ENCODE results near the gene NCAN.
"Not testable (repeated sequence)": the region's sequence is repeated elsewhere in the genome, so short reads cannot be mapped to it uniquely, and the experiment has no call there.

Gene NCAN

DNA sequence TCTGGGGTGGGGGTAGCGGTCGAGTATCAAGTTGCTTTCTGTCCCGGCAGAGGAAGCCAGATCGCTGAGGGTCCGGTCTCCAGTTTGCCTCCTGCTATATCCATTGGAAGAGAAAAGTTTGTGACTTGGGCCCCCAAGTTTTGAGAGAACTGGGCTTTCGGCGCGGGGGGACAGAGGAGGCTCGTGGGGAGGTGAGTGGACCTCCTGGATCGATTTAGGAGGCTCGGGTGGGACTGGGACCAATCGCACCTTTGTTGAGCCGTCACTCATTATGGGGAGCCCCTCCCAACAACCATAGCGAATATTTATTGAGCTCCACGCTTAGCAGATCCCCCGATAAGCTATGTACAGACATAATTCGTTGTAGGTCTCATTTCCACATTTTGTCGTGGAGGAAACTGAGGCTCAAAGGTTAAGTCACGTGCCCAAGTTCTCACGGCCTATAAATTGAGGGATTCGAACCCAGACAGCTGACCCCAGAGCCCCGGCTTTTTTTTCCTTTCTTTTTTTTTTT lies 18.8 kb upstream of the NCAN start:
- no peak for FAIRE-seq
- no peak for DNase-seq (ENCODE audit: low spot score)

DNA sequence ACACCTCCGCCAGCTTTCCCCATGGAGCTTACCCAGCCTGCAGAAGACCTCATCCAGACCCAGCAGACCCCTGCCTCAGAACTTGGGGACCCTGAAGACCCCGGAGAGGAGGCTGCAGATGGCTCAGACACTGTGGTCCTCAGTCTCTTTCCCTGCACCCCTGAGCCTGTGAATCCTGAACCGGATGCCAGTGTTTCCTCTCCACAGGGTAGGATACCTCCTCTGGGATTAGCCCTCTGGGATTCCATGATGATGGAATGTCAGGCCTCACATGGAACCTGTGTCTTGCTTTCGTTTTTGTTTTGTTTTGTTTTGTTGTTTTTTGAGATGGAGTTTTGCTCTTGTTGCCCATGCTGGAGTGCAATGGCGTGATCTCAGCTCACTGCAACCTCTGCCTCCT lies 17.8 kb upstream of the NCAN start:
- FAIRE-seq (no peak), DNase-seq (ENCODE audit: low spot score) (no peak)

GRCh38 chr19:19201697-19202630 lies 9.8 kb upstream of the NCAN start:
- DNase-seq (ENCODE audit: low spot score): no peak
- no peak for FAIRE-seq

- no peak for DNase-seq (ENCODE audit: low spot score)
- FAIRE-seq: no peak
These were observed 9.1 kb upstream of the NCAN start for GRCh38 chr19:19202707-19203011.

GRCh38 chr19:19203012-19203856 lies 8.5 kb upstream of the NCAN start, which contains the start of gene NR2C2AP:
Gene NR2C2AP (minus strand): TSS chr19:19203414. CDS start chr19:19203060, 354 bp downstream.
- FAIRE-seq: no peak
- DNase-seq (ENCODE audit: low spot score): peak; percentile 92

DNA sequence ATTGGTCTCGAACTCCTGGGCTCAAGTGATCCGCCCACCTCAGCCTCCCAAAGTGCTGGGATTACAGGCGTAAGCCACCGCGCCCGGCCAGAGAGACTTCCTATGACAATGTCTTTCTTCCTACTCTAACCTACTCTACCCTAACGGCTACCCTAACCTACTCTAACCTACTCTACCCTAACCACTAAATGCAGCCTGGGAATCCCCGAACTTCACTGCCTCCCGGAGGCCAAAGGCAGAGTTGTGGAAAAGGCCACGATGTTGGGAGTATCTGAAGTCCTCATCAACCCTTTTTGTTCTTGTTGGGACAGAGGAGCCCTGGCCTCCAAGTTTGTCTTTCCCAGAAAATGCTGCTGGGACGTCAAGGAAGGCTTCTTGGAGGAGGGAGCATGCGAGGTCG lies 7.6 kb upstream of the NCAN start:
- FAIRE-seq: no peak
- no peak for DNase-seq (ENCODE audit: low spot score)

GRCh38 chr19:19205416-19206410 lies 6.0 kb upstream of the NCAN start:
- FAIRE-seq (no peak), DNase-seq (ENCODE audit: low spot score) (no peak)

DNA sequence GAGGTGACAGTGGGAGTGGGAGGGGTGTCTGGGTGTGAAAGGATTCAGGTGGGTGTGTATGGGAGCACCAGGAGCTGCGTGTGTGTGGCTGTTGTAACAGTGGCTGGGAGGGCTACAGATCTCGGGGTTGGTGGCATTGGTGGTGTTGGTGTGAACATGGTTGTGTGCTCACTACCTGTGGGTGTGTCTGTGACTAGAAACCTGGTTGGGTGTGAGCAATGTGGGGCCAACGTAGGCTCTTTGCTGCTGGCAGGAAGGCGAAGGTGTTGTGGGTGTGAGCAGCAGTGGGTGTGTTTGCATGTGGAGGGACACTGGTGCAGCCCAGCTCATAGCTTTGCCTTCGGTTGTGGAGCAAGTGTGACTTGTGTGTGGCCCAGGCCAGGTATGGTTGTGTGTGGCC lies 4.8 kb upstream of the NCAN start:
- FAIRE-seq (no peak), DNase-seq (ENCODE audit: low spot score) (no peak)

- peak; percentile 42 for FAIRE-seq
- DNase-seq (ENCODE audit: low spot score): no peak
These were observed 3.9 kb upstream of the NCAN start for GRCh38 chr19:19207637-19208572.

DNA sequence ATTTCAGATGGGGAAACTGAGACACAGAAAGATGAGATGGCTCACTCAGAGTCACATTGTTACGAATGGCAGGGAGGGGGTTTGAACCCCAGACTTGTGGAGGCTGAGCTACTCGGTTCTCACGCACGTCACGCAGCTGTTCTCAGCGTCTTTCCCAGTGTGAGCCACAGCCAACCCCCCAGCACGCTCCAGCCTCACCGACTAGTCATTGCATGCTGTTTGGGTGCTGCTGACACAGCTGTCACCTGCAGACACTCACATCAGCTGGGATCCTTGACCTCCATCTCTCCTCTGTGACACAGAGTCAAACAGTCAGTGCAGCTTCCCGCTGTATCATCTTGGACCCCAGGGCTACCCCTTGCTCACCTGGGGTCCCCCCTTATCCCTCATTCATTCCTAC lies 2.4 kb upstream of the NCAN start:
- no peak for DNase-seq (ENCODE audit: low spot score)
- FAIRE-seq: no peak

- DNase-seq (ENCODE audit: low spot score) (no peak), FAIRE-seq (no peak)
These were observed 1.2 kb downstream of the NCAN start for GRCh38 chr19:19212916-19213315.

GRCh38 chr19:19213426-19214158 lies 1.8 kb downstream of the NCAN start:
- DNase-seq (ENCODE audit: low spot score) (no peak), FAIRE-seq (no peak)

DNA sequence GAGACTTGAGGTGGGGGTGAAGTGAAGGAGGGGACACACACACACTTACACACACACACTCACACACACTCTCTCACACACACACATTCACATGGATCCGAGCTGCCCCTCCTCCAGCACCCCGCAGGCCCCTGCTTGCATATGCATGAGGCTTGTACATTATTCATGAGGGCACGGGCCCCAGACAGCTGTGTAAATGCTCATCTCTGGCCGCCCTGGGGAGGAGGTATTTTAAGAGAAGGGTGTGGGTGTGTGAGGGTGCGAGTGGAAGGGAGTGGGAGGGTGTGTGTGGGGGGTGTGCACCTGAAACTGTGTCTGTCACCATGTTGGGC lies 2.4 kb downstream of the NCAN start:
- DNase-seq (ENCODE audit: low spot score): no peak
- FAIRE-seq: no peak

- no peak for FAIRE-seq
- peak; percentile 55 for DNase-seq (ENCODE audit: low spot score)
These were observed 3.1 kb downstream of the NCAN start for GRCh38 chr19:19214892-19215291.

DNA sequence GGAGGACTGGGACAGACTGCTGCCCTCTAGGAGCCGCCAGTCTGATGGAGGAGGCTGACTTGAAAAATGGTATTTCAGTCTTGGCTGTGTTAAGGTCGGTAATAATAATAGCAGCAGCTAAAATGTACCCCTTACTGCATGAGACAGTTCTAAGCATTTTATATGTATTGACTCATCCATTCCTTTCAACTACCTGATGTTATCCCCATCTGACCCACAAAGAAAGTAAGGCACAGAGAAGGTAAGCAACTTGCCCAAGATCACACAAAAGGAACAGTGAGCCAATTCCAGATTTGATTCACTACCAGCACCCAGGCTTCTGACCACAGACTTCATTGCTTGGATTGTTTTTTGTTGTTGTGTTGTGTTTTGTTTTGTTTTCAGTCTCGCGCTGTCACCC lies 4.0 kb downstream of the NCAN start:
- FAIRE-seq (no peak), DNase-seq (ENCODE audit: low spot score) (no peak)

DNA sequence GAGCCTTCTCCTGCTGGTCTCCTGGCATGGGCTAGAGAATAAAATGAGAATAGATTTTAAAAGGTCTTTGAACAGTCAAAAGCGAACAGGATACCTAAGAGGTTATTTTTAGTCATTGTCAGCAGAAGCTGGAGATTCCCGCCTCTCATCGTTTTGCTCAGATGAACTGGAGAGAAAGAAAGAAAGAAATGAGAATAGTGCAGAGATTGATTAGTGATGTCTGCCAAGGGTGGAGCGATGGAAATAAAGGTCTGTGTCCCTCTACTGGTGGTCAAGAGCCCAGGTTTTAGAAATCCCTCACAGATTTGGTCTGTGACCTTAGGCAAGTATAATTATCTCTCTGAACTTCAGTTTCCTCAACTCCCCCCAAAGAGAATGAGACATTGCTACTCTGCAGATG lies 5.3 kb downstream of the NCAN start:
- FAIRE-seq (no peak), DNase-seq (ENCODE audit: low spot score) (peak; percentile 34)

DNA sequence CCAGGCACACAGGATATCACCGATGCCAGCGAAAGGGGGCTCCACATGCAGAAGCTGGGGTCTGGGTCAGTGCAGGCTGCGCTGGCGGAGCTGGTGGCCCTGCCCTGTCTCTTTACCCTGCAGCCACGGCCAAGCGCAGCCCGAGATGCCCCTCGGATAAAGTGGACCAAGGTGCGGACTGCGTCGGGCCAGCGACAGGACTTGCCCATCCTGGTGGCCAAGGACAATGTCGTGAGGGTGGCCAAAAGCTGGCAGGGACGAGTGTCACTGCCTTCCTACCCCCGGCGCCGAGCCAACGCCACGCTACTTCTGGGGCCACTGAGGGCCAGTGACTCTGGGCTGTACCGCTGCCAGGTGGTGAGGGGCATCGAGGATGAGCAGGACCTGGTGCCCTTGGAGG lies 7.2 kb downstream of the NCAN start:
- FAIRE-seq: no peak
- DNase-seq (ENCODE audit: low spot score): no peak

DNA sequence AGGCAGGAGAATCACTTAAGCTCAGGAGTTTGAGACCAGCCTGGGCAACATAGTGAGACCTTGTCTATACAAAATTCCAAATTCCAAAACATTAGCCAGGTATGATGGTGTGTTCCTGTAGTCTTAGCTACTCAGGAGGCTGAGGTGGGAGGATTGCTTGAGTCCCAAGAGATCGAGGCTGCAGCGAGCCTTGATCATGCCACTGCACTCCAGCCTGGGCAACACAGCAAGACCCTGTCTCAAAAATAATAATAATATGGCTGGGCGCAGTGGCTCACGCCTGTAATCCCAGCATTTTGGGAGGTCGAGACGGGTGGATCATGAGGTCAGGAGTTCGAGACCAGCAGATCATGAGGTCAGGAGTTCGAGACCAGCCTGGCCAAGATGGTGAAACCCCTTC lies 9.2 kb downstream of the NCAN start:
- not testable (repeated sequence) for FAIRE-seq; DNase-seq (ENCODE audit: low spot score)

GRCh38 chr19:19223060-19223459 lies 11.3 kb downstream of the NCAN start:
- FAIRE-seq: no peak

More at GRCh38 chr19:19223060-19223459, 11.3 kb downstream of the NCAN start:
- no peak for DNase-seq (ENCODE audit: low spot score)

All from urothelium cell line (cell line).